HuH-7 (cell line): Measurements from ENCODE around the gene HMCN2.

Experiments used
- DNase-seq: peaks from one replicate; pipeline ENCODE4 v3.0.0; 2011; ENCODE audit warnings: low spot score

HMCN2 gene

GRCh38 chr9:130437011-130437789 is 171.6 kb downstream of the HMCN2 start:
- no peak for DNase-seq

GRCh38 chr9:130438382-130438981 is 172.9 kb downstream of the HMCN2 start:
- DNase-seq, result no peak

- DNase-seq, result no peak
Observed at GRCh38 chr9:130441031-130441430, 175.5 kb downstream of the HMCN2 start.

- DNase-seq, result no peak
Observed at GRCh38 chr9:130442746-130443455, 177.3 kb downstream of the HMCN2 start.

GRCh38 chr9:130443456-130443801 is 177.9 kb downstream of the HMCN2 start:
- no peak for DNase-seq

GRCh38 chr9:130443840-130444492 is 178.4 kb downstream of the HMCN2 start:
- DNase-seq, result no peak

GRCh38 chr9:130444565-130445221 is 179.1 kb downstream of the HMCN2 start, which contains the start of gene ASS1:
Gene ASS1, plus strand, starts transcription at chr9:130444961. Its CDS starts 7,268 bp downstream, at chr9:130452229.
- peak; percentile 91 for DNase-seq

GRCh38 chr9:130445268-130445983 is 179.9 kb downstream of the HMCN2 start:
- DNase-seq, result peak; percentile 93

GRCh38 chr9:130446101-130446861 is 180.7 kb downstream of the HMCN2 start:
- DNase-seq, result no peak

GRCh38 chr9:130447193-130447816 is 181.7 kb downstream of the HMCN2 start:
- DNase-seq, result no peak

GRCh38 chr9:130448035-130448624 is 182.6 kb downstream of the HMCN2 start:
- DNase-seq, result no peak

- DNase-seq, result no peak
Observed at GRCh38 chr9:130448771-130449603, 183.4 kb downstream of the HMCN2 start.

GRCh38 chr9:130450344-130451003 is 184.9 kb downstream of the HMCN2 start:
- peak; percentile 86 for DNase-seq

GRCh38 chr9:130451004-130451390 is 185.4 kb downstream of the HMCN2 start:
- no peak for DNase-seq

GRCh38 chr9:130451509-130452388 is 186.2 kb downstream of the HMCN2 start:
- DNase-seq, result peak; percentile 72

GRCh38 chr9:130452835-130453234 is 187.3 kb downstream of the HMCN2 start:
- DNase-seq, result no peak

- DNase-seq, result no peak
Observed at GRCh38 chr9:130453487-130453886, 187.9 kb downstream of the HMCN2 start.
